Stomach (tissue), 8 donors: ENCODE measurements around the gene FAM120B. TPM values are rescaled to one million over a fixed set of nuclear protein-coding genes. Genes with fewer than 3 reads are reported as not detected.

ENCODE experiments used
- polyA plus RNA-seq, 3 donors: library from polyadenylated mRNA; stranded (reverse); fragments of 200-250 nt; gene quantifications; one replicate each; pipeline ENCODE4 v1.2.3, GENCODE V29; 2013
- small RNA-seq, 4 donors: library from RNA; depleted of rRNA; stranded (forward); fragments of <200 nt; gene quantifications; one replicate each; pipeline ENCODE3, GENCODE V24; 2016
- total RNA-seq, 5 donors: library from RNA; depleted of rRNA; stranded (reverse); fragments of >200 nt; gene quantifications; one replicate each; pipeline versions ENCODE4 v1.1.0 to v1.2.3, GENCODE V29; 2014 to 2016
- donor health status: healthy with polysubstance abuse.
- donor health status: Bipolar disorder and iron deficiency.
- donor health status: healthy.

Gene FAM120B
- total and polyA plus RNA-seq, 8 donors = 6.4 to 66.5 (median 27.3) TPM

Small RNAs within 50 kb of the gene (small RNA-seq; reads per million reads assigned to genes)
- gene MIR4644 = 0 reads per million in 4 donors

Other genes with a start within 250 kb of the FAM120B start
- gene DLL1, start 15.7 kb upstream of the FAM120B start, total RNA-seq = 10 to 100 TPM in 2 of 5 donors, 1 to 10 TPM in 2, not detected in 1; 4.2 to 38.5 (median 9.6) TPM
- 10 to 100 TPM in 1 of 3 donors, 1 to 10 TPM in 2; 3.4 to 14.1 (median 5.5) TPM for gene DLL1, start 15.7 kb upstream of the FAM120B start, polyA plus RNA-seq
- gene PSMB1, start 246.5 kb downstream of the FAM120B start, total RNA-seq = 100 to 1,000 TPM in 3 of 5 donors, 10 to 100 TPM in 2; 36.5 to 294 (median 112) TPM
- gene PSMB1, start 246.5 kb downstream of the FAM120B start, polyA plus RNA-seq = 100 to 1,000 TPM; 206 to 304 (median 263) TPM
- 10 to 100 TPM; 12.2 to 50.2 (median 17.7) TPM for gene TBP, start 247.6 kb downstream of the FAM120B start, total RNA-seq
- 1 to 10 TPM; 6.2 to 9.3 (median 8.5) TPM for gene TBP, start 247.6 kb downstream of the FAM120B start, polyA plus RNA-seq